Glutamatergic neuron (in vitro differentiated cells): Measurements from ENCODE around the gene TAMM41. TPM values are rescaled to one million over a fixed set of nuclear protein-coding genes. Genes with fewer than 3 reads are reported as not detected.

Experiments used
- DNase-seq: peaks from one replicate; pipeline ENCODE4 v3.0.0; 2022
- H3K27ac Mint-ChIP-seq: one replicate; pipeline ENCODE4 v1.8.0; 2020; ENCODE audit warnings: mild to moderate bottlenecking, mixed read lengths, inconsistent platforms; ENCODE audit not compliant: unreplicated experiment
- H3K27me3 Mint-ChIP-seq: one replicate; pipeline ENCODE4 v1.8.0; 2020; ENCODE audit warnings: mild to moderate bottlenecking, moderate library complexity, mixed read lengths, inconsistent platforms; ENCODE audit not compliant: unreplicated experiment
- H3K36me3 Mint-ChIP-seq: one replicate; pipeline ENCODE4 v1.8.0; 2020; ENCODE audit warnings: mild to moderate bottlenecking, mixed read lengths, inconsistent platforms; ENCODE audit not compliant: unreplicated experiment
- H3K4me1 Mint-ChIP-seq: one replicate; pipeline ENCODE4 v1.8.0; 2020; ENCODE audit warnings: mild to moderate bottlenecking, low read depth, mixed read lengths, inconsistent platforms; ENCODE audit not compliant: unreplicated experiment
- H3K4me3 Mint-ChIP-seq: one replicate; pipeline ENCODE4 v1.8.0; 2020; ENCODE audit warnings: mild to moderate bottlenecking, mixed read lengths, inconsistent platforms; ENCODE audit not compliant: unreplicated experiment
- H3K9me3 Mint-ChIP-seq: one replicate; pipeline ENCODE4 v1.8.0; 2020; ENCODE audit warnings: mild to moderate bottlenecking, moderate library complexity, mixed read lengths, inconsistent platforms; ENCODE audit not compliant: unreplicated experiment
- CTCF ChIP-seq: fragments of 200-600 bp; sonication (generic); IDR thresholded peaks from one replicate; pipeline ENCODE4 v1.5.0; 2021; ENCODE audit not compliant: partially characterized antibody, unreplicated experiment
- total RNA-seq: library from RNA; stranded (reverse); fragmentation: NEBNext Ultra II Directional; extraction: Animal tissue kit (Norgen Biotek cat#: 25700); gene quantifications from one replicate; pipeline ENCODE4 v1.2.1, GENCODE V29; 2021; ENCODE audit not compliant: unreplicated experiment

Gene TAMM41
- total RNA-seq, 1 donor from 2014 or later = 23.4 TPM

- peaks cover 8% of the 10 kb centered on the region for H3K4me1 Mint-ChIP-seq
- no peak overlapping the region for H3K27ac Mint-ChIP-seq
- peak overlapping the region; percentile 18 for H3K4me3 Mint-ChIP-seq
- peaks cover 4% of the 10 kb centered on the region for H3K27me3 Mint-ChIP-seq
- no peaks in the 10 kb centered on the region for H3K9me3 Mint-ChIP-seq
- TF ChIP-seq CTCF = no peak
- DNase-seq = no peak
- no peaks in the 10 kb centered on the region for H3K36me3 Mint-ChIP-seq
Measured at GRCh38 chr3:11769704-11770476, 76.8 kb downstream of the TAMM41 start.

DNA sequence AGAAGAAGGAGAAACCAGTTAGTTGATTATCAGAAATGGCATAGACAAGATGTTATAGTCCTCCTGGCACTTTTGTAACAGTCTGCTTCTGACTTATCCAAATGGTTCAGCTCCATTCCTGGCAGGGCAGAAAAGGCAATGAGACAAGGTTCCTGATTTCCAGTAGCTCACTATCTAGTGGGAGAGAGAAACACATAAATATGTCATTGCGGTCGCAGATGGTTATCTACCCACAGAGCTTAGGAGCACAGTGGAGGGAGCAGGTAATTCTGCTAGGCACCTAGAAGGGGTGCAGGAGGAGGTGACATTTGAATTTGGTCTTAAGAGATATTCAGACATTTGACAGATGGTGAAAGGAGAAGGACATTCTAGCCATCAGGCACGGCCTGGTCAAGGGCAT lies 78.1 kb downstream of the TAMM41 start:
- no peak overlapping the region for H3K4me3 Mint-ChIP-seq
- no peak overlapping the region for H3K27ac Mint-ChIP-seq
- no peak for TF ChIP-seq CTCF
- H3K27me3 Mint-ChIP-seq = peaks cover 4% of the 10 kb centered on the region
- H3K36me3 Mint-ChIP-seq = no peaks in the 10 kb centered on the region
- H3K4me1 Mint-ChIP-seq = peaks cover 8% of the 10 kb centered on the region
- no peak for DNase-seq
- H3K9me3 Mint-ChIP-seq = no peaks in the 10 kb centered on the region

GRCh38 chr3:11764931-11765363 lies 81.7 kb downstream of the TAMM41 start:
- H3K27ac Mint-ChIP-seq = no peak overlapping the region
- H3K4me1 Mint-ChIP-seq = peaks cover 2% of the 10 kb centered on the region
- no peak for TF ChIP-seq CTCF
- H3K27me3 Mint-ChIP-seq = peaks cover 4% of the 10 kb centered on the region
- no peak for DNase-seq
- no peaks in the 10 kb centered on the region for H3K36me3 Mint-ChIP-seq
- no peak overlapping the region for H3K4me3 Mint-ChIP-seq
- H3K9me3 Mint-ChIP-seq = no peaks in the 10 kb centered on the region

DNA sequence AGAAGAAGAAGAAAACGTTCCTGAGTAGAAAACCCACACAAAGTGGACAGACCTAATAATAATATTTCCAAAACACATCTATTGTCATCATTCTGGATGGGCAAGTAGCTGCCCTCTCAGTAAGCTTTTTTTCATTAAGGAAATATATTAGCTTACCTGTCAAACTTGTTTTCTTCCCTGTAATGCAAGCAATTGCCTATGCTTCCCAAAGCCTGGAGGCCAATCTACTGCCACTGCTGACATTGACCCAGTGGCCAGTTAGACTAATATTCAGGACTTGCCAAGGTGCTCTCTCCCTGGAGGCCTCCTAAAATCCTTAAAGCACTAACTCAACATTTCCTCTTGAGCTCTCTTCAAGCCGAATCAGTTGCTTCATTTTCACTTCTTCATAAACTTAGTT lies 86.7 kb downstream of the TAMM41 start:
- Mint-ChIP-seq H3K4me1 (peaks cover 6% of the 10 kb centered on the region), H3K36me3 (no peaks in the 10 kb centered on the region), H3K27me3 (no peaks in the 10 kb centered on the region), H3K27ac (no peak overlapping the region), H3K4me3 (no peak overlapping the region), H3K9me3 (no peaks in the 10 kb centered on the region)
- TF ChIP-seq CTCF = no peak
- DNase-seq = no peak

DNA sequence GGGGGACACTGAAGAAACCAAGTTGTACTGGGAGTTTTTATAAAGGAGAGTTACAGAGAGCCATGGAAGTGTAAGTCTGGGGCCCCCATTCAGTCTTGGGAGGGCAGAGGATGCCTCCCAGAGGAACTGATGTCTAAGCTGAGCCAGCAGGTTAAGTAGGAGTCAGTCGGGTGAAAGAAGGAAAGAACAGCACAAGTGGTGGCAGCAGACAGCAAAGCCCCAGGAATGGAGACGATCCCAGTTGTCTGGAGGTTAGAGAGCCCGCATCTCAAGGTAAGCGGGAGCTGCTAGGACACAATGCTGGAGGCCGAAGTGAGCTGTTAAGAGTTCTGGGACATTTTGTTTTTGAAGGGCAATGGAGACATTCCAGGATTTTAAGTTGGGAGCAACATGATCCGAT lies 88.8 kb downstream of the TAMM41 start:
- H3K4me3 Mint-ChIP-seq = no peak overlapping the region
- no peak for DNase-seq
- peaks cover 1% of the 10 kb centered on the region for H3K36me3 Mint-ChIP-seq
- peaks cover 3% of the 10 kb centered on the region for H3K9me3 Mint-ChIP-seq
- no peak for TF ChIP-seq CTCF
- peak overlapping the region; percentile 9 for H3K27ac Mint-ChIP-seq
- H3K27me3 Mint-ChIP-seq = peaks cover 2% of the 10 kb centered on the region
- H3K4me1 Mint-ChIP-seq = peaks cover 6% of the 10 kb centered on the region
